ENCODE data around the gene HIRIP3. TPM values are rescaled to one million over a fixed set of nuclear protein-coding genes. Genes with fewer than 3 reads are reported as not detected.

Gene HIRIP3
- total and polyA plus RNA-seq, 2 of the 4 experiments (the other 2 are of a cell fraction) = 5.0 to 10.5 TPM

DNA sequence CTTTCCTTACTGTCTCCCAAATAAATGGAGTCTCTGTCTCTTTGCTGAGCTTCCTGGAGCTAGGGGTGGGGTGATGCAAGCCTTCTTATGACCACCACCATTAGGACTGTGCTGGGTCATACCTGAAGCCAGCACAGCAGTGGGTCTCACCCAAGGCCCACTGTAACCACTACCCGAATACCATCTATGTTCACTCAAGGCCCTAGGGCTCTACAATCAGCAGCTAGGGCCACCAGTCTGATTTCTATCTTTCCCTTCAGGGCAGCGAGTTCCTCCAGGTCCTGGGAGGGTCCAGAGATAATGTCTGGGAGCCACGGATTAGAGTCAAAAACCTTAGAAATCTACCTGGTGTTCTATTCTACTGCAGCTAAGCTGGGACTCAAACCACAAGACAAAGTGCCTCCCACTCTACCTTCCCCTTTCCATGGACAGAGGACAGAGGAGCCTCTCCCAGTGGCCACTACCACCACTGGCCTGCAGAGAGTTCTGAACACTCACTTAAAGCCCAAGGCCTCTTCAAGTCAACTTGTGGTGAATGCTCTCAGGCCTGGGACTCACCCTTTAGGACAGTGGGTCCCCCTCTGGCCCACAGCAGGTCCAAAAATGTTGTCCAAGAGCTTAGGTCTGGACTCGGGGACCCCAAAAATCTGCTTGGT lies 44.5 kb downstream of the HIRIP3 start:
- Histone ChIP-seq H2BK120ac (ENCODE audit: low read depth, low read length) (no peak overlapping the region), H2AK9ac (replicated peaks; ENCODE audit: low read depth, low read length, poor library complexity) (no peak overlapping the region), H4K20me1 (ENCODE audit: insufficient read depth, low read length) (no peaks in the 10 kb centered on the region), H2AFZ (replicated peaks; ENCODE audit: low read length, poor library complexity) (no peak overlapping the region), H2BK15ac (ENCODE audit: low read depth, low read length) (no peak overlapping the region), H3K27ac (ENCODE audit: insufficient read depth, low read length) (no peak overlapping the region), H2BK20ac (ENCODE audit: low read depth, low read length) (no peak overlapping the region), H3K4me2 (ENCODE audit: low read depth, low read length) (no peak overlapping the region), H3K79me1 (ENCODE audit: low read depth in 1 of 2, low read length in 2 of 2) (no peaks in the 10 kb centered on the region), H4K5ac (ENCODE audit: low read depth, low read length) (no peak overlapping the region), H3K4me3 (ENCODE audit: insufficient read depth, low read depth, low read length) (no peak overlapping the region), H4K8ac (ENCODE audit: low read depth in 2 of 2, low read length in 2 of 2) (no peak overlapping the region), H3K36me3 (ENCODE audit: control insufficient read depth, insufficient read depth, low read length) (no peaks in the 10 kb centered on the region), H3K4ac (ENCODE audit: low read depth, low read length) (no peak overlapping the region), H3K23ac (ENCODE audit: low read depth, low read length) (no peak overlapping the region), H2AK5ac (ENCODE audit: low read depth, low read length) (no peak overlapping the region), H3K9me3 (ENCODE audit: control insufficient read depth, insufficient read depth, low read length) (no peaks in the 10 kb centered on the region), H2BK5ac (ENCODE audit: low read depth, low read length, poor library complexity, severe bottlenecking) (no peak overlapping the region), H3K56ac (ENCODE audit: extremely low read depth, insufficient read depth, low read length) (no peak overlapping the region), H3K14ac (replicated peaks; ENCODE audit: low read depth, low read length) (no peak overlapping the region), H3K9me1 (ENCODE audit: insufficient read depth, low read length) (no peaks in the 10 kb centered on the region), H3K27me3 (ENCODE audit: control insufficient read depth, insufficient read depth, low read length) (no peaks in the 10 kb centered on the region), H4K91ac (ENCODE audit: insufficient read depth, low read depth, low read length) (no peak overlapping the region), H3K4me1 (ENCODE audit: control insufficient read depth, insufficient read depth, low read length) (no peaks in the 10 kb centered on the region), H3K18ac (ENCODE audit: low read depth, low read length) (no peak overlapping the region), H3K9ac (ENCODE audit: low read depth, low read length) (no peak overlapping the region)
- WGBS, 2 experiments (ENCODE audit: extremely low coverage in 2 of 2, insufficient read length in 1 of 2) = 50% methylated on average over 2 of the region's 4 CpGs; no CpG with 5 or more reads in 1 of the 2 experiments
- BruUV-seq (replicated peaks) = no TSS peak
- DNase-seq (no peak), ATAC-seq (ENCODE audit: low read depth) (no peak)
- intact Hi-C loops (cut with micrococcal nuclease) (no loop called here), dilution Hi-C loops (cut with HindIII; ENCODE audit: low sequenced_read_pairs, unreplicated experiment) (no loop called here), in situ Hi-C loops (cut with MboI; ENCODE audit: low sequenced_read_pairs) (no loop called here)
- POLR2A ChIA-PET (ENCODE audit: unreplicated experiment) = interaction anchor here (1.0 kb wide), 1 partner anchor 23 kb away, joined by 4 read pairs; the partner anchor contains the start of gene TAOK2
- CTCF ChIA-PET = no interaction called here
- TF ChIP-seq MAFK (IDR thresholded peaks at IDR 0.05; ENCODE audit: low read depth, low read length) (no peak), RFX5 (IDR thresholded peaks at IDR 0.05; ENCODE audit: low read depth, low read length) (no peak), NFE2L2 (IDR thresholded peaks at IDR 0.05; ENCODE audit: low read depth, low read length) (no peak), MAZ (IDR thresholded peaks at IDR 0.05; ENCODE audit: borderline replicate concordance, low read depth, low read length) (no peak), RCOR1 (IDR thresholded peaks at IDR 0.05; ENCODE audit: insufficient replicate concordance, low read length) (no peak), ELK1 (IDR thresholded peaks at IDR 0.05; ENCODE audit: borderline replicate concordance, low read depth, low read length) (no peak), SMC3 (IDR thresholded peaks at IDR 0.05; ENCODE audit: low read depth, low read length) (no peak), BHLHE40 (IDR thresholded peaks at IDR 0.05; ENCODE audit: low read depth, low read length) (no peak), POLR2A (IDR thresholded peaks at IDR 0.05; ENCODE audit: low read depth, low read length) (no peak), CHD1 (IDR thresholded peaks at IDR 0.05; ENCODE audit: low read depth, low read length) (no peak), CEBPB (IDR thresholded peaks at IDR 0.05; ENCODE audit: low read depth, low read length) (no peak), MXI1 (IDR thresholded peaks at IDR 0.05; ENCODE audit: borderline replicate concordance, low read depth, low read length) (no peak), FOS (IDR thresholded peaks at IDR 0.05; ENCODE audit: low read depth, low read length) (no peak), USF2 (IDR thresholded peaks at IDR 0.05; ENCODE audit: low read depth, low read length) (no peak), RAD21 (IDR thresholded peaks at IDR 0.05; ENCODE audit: low read length) (no peak)
- TF ChIP-seq, protein P1, sequence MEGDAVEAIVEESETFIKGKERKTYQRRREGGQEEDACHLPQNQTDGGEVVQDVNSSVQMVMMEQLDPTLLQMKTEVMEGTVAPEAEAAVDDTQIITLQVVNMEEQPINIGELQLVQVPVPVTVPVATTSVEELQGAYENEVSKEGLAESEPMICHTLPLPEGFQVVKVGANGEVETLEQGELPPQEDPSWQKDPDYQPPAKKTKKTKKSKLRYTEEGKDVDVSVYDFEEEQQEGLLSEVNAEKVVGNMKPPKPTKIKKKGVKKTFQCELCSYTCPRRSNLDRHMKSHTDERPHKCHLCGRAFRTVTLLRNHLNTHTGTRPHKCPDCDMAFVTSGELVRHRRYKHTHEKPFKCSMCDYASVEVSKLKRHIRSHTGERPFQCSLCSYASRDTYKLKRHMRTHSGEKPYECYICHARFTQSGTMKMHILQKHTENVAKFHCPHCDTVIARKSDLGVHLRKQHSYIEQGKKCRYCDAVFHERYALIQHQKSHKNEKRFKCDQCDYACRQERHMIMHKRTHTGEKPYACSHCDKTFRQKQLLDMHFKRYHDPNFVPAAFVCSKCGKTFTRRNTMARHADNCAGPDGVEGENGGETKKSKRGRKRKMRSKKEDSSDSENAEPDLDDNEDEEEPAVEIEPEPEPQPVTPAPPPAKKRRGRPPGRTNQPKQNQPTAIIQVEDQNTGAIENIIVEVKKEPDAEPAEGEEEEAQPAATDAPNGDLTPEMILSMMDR (conservative IDR thresholded peaks at IDR 0.05; ENCODE audit: low read depth, low read length) = no peak
